Nephron (organoid): ENCODE results near the gene MICAL2.

Experiments used
- H3K27ac Mint-ChIP-seq, 3 experiments: 2 replicates each; pipeline ENCODE4 v1.8.0; 2020; ENCODE audit warnings: mixed read lengths in 3 of 3, mild to moderate bottlenecking in 2 of 3, moderate library complexity in 1 of 3
- H3K27me3 Mint-ChIP-seq: 2 replicates; pipeline ENCODE4 v1.8.0; 2021; ENCODE audit warnings: low read depth, mild to moderate bottlenecking, moderate library complexity, mixed read lengths
- H3K36me3 Mint-ChIP-seq: 2 replicates; pipeline ENCODE4 v1.8.0; 2020; ENCODE audit warnings: low read depth, mixed read lengths
- H3K4me1 Mint-ChIP-seq: 2 replicates; pipeline ENCODE4 v1.8.0; 2020; ENCODE audit warnings: mixed read lengths
- H3K4me3 Mint-ChIP-seq, 3 experiments: 2 replicates each; pipeline ENCODE4 v1.8.0; 2020; ENCODE audit warnings: mild to moderate bottlenecking in 3 of 3, mixed read lengths in 3 of 3, moderate library complexity in 2 of 3
- H3K9me3 Mint-ChIP-seq: 2 replicates; pipeline ENCODE4 v1.8.0; 2020; ENCODE audit warnings: mixed read lengths
- CTCF ChIP-seq, 3 experiments: fragments of 200-600 bp; sonication (generic); IDR thresholded peaks; one replicate each; pipeline ENCODE4 v1.5.0; 2021; ENCODE audit warnings: antibody characterized with exemption in 3 of 3; ENCODE audit not compliant: unreplicated experiment in 3 of 3

Gene MICAL2

GRCh38 chr11:12156301-12157140, 46.1 kb downstream of the MICAL2 start:
- no peak for TF ChIP-seq CTCF (IDR thresholded peaks at IDR 0.05; ENCODE audit: unreplicated experiment in 3 of 3)
- Mint-ChIP-seq H3K36me3 (no peaks in the 10 kb centered on the region), H3K9me3 (no peaks in the 10 kb centered on the region), H3K4me1 (peaks cover 29% of the 10 kb centered on the region), H3K27me3 (peaks cover 4% of the 10 kb centered on the region), H3K4me3 (no peak overlapping the region), H3K27ac (no peak overlapping the region)

DNA sequence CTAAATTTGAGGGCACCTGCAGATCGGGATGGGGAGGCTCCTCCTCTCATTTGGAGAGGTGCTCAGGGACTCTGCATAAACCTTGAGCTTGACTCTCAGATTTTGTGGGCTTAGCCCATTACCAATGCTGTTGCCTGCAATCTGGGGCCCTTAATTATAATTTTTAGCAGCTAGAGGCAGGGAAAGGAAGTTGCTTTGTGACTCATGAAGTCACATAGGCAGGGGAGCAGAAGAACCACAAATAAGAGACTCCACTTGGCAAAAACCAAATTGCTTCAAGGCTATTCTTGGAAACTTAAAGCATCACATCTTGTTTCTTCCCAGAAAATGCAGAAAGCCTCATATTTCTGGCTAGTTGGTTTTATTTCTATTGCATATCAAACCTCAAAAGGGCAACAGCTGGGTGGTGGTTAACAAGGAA, 46.9 kb downstream of the MICAL2 start:
- no peak overlapping the region for H3K4me3 Mint-ChIP-seq
- peaks cover 31% of the 10 kb centered on the region for H3K4me1 Mint-ChIP-seq
- H3K9me3 Mint-ChIP-seq: no peaks in the 10 kb centered on the region
- peaks cover 4% of the 10 kb centered on the region for H3K27me3 Mint-ChIP-seq
- no peak overlapping the region for H3K27ac Mint-ChIP-seq
- TF ChIP-seq CTCF (IDR thresholded peaks at IDR 0.05; ENCODE audit: unreplicated experiment in 3 of 3): no peak
- no peaks in the 10 kb centered on the region for H3K36me3 Mint-ChIP-seq

GRCh38 chr11:12158909-12159308, 48.5 kb downstream of the MICAL2 start:
- peak overlapping the region in 1 of 3 experiments; percentile 40 for H3K27ac Mint-ChIP-seq
- peaks cover 4% of the 10 kb centered on the region for H3K27me3 Mint-ChIP-seq

DNA sequence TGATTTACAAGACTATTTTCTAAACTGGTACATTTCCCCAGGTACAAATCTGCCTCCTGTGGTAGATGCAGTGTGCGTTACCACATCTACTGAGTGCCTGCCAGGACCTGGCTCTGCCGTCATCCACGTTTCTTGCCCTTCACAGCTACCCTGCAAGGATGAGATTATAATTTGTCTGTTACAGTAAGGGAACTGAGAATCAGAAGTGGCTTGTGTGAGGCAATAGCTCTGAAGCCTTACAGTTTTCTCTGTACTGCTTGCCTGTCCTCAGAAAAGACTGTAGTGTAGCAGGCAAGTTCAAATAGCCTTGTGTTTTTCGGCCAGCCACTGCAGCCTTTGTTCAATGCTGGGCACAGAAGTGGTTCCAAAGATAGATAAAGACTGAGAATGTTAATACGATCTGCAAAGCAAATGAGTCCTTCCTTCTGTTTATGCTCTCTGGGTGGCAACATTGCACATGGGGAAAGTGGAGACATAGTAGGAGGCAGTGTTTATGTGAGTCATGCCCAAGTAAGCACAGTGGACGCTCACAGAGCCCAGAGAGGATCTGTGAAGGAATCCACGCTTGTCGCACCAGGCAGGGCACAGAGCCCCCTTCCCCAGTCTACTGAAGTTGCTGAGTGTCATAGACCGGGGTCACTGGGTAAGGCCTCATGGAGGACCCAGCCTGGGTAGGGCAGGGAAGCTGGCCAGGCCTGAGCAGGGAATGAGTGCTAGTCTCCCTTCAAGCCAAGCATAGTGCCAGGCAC, 49.1 kb downstream of the MICAL2 start:
- no peak overlapping the region for H3K4me3 Mint-ChIP-seq
- no peak for TF ChIP-seq CTCF (IDR thresholded peaks at IDR 0.05; ENCODE audit: unreplicated experiment in 3 of 3)
- no peaks in the 10 kb centered on the region for H3K9me3 Mint-ChIP-seq

More at GRCh38 chr11:12158909-12159308, 48.5 kb downstream of the MICAL2 start:
- no peaks in the 10 kb centered on the region for H3K9me3 Mint-ChIP-seq
- TF ChIP-seq CTCF (IDR thresholded peaks at IDR 0.05; ENCODE audit: unreplicated experiment in 3 of 3): no peak
- H3K36me3 Mint-ChIP-seq: no peaks in the 10 kb centered on the region
- H3K4me3 Mint-ChIP-seq: no peak overlapping the region
- peaks cover 31% of the 10 kb centered on the region for H3K4me1 Mint-ChIP-seq

DNA sequence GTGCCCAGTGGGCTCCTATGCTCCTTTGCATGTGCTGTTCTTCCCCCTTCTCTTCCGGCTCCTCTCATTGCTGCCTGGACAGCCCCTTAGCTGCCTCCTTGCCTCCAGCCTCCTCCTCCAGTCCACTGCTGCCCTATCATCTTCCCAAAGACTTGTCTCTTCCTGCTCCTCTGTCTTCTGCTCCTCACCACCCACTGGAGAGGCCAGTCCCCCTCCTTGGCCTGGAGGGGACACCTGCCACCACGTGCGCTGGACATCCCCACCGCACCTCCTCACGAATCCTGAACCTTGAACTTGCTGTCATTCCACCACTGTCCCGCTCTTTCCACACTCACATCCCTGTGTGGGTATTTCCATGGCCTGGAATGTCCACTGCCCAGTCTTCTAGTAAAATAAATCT, 49.8 kb downstream of the MICAL2 start:
- Mint-ChIP-seq H3K4me3 (no peak overlapping the region), H3K4me1 (peaks cover 31% of the 10 kb centered on the region), H3K36me3 (no peaks in the 10 kb centered on the region), H3K27ac (peak overlapping the region; percentile 32 to 76 (median 45)), H3K27me3 (peaks cover 4% of the 10 kb centered on the region), H3K9me3 (no peaks in the 10 kb centered on the region)
- no peak for TF ChIP-seq CTCF (IDR thresholded peaks at IDR 0.05; ENCODE audit: unreplicated experiment in 3 of 3)

More for the DNA sequence above, 49.1 kb downstream of the MICAL2 start:
- Mint-ChIP-seq H3K27me3 (peaks cover 4% of the 10 kb centered on the region), H3K27ac (peak overlapping the region in 2 of 3 experiments; percentile 40 to 47), H3K4me1 (peaks cover 31% of the 10 kb centered on the region), H3K36me3 (no peaks in the 10 kb centered on the region)
